Astrocyte (in vitro differentiated cells and primary cell): ENCODE measurements around the gene CXXC4. TPM values are rescaled to one million over a fixed set of nuclear protein-coding genes. Genes with fewer than 3 reads are reported as not detected.

Experiments used
- DNase-seq: peaks from one replicate; pipeline ENCODE4 v3.0.0-alpha.2; 2010; ENCODE audit warnings: low read depth
- FAIRE-seq: peaks from 2 replicates; lab custom pipeline; 2011; peaks lifted over from hg19 to GRCh38; lab: Jason Lieb, UNC
- H2AFZ ChIP-seq: 2 replicates; pipeline ENCODE4 v1.6.0; 2012; ENCODE audit warnings: low read depth, low read length, inconsistent platforms
- H3K27ac ChIP-seq: 2 replicates; pipeline ENCODE4 v1.5.1; 2011; ENCODE audit warnings: low read depth, low read length, inconsistent platforms
- H3K27me3 ChIP-seq: 2 replicates; pipeline ENCODE4 v1.6.0; 2011; ENCODE audit warnings: low read length, inconsistent platforms; ENCODE audit not compliant: insufficient read depth
- H3K36me3 ChIP-seq: 2 replicates; pipeline ENCODE4 v1.5.1; 2011; ENCODE audit warnings: low read length, inconsistent platforms; ENCODE audit not compliant: insufficient read depth
- H3K4me1 ChIP-seq: 2 replicates; pipeline ENCODE4 v1.5.1; 2011; ENCODE audit warnings: low read length, inconsistent platforms; ENCODE audit not compliant: insufficient read depth
- H3K4me2 ChIP-seq: 2 replicates; pipeline ENCODE4 v1.6.0; 2012; ENCODE audit warnings: low read length, inconsistent platforms
- H3K4me3 ChIP-seq: 2 replicates; pipeline ENCODE4 v1.5.1; 2011; ENCODE audit warnings: low read depth, mild to moderate bottlenecking, low read length, inconsistent platforms; ENCODE audit not compliant: insufficient read depth
- H3K79me2 ChIP-seq: 2 replicates; pipeline ENCODE4 v1.6.0; 2012; ENCODE audit warnings: mild to moderate bottlenecking, low read length, inconsistent platforms; ENCODE audit not compliant: insufficient read depth
- H3K9ac ChIP-seq: 2 replicates; pipeline ENCODE4 v1.6.0; 2012; ENCODE audit warnings: mild to moderate bottlenecking, low read length, inconsistent platforms
- H3K9me3 ChIP-seq: 2 replicates; pipeline ENCODE4 v1.5.1; 2012; ENCODE audit warnings: low read depth, mild to moderate bottlenecking, low read length, inconsistent platforms; ENCODE audit not compliant: insufficient read depth
- H4K20me1 ChIP-seq: 2 replicates; pipeline ENCODE4 v1.6.0; 2012; ENCODE audit warnings: low read length, inconsistent platforms; ENCODE audit not compliant: insufficient read depth
- H3K27ac Mint-ChIP-seq: one replicate; pipeline ENCODE4 v1.8.0; 2021; ENCODE audit warnings: mild to moderate bottlenecking, mixed read lengths; ENCODE audit not compliant: unreplicated experiment
- H3K27me3 Mint-ChIP-seq: one replicate; pipeline ENCODE4 v1.8.0; 2021; ENCODE audit warnings: low read depth, mixed read lengths; ENCODE audit not compliant: unreplicated experiment
- H3K36me3 Mint-ChIP-seq: one replicate; pipeline ENCODE4 v1.8.0; 2021; ENCODE audit warnings: low read depth, mixed read lengths; ENCODE audit not compliant: unreplicated experiment
- H3K4me1 Mint-ChIP-seq: one replicate; pipeline ENCODE4 v1.8.0; 2021; ENCODE audit warnings: low read depth, mixed read lengths; ENCODE audit not compliant: unreplicated experiment
- H3K4me3 Mint-ChIP-seq: one replicate; pipeline ENCODE4 v1.8.0; 2021; ENCODE audit warnings: mild to moderate bottlenecking, moderate library complexity, mixed read lengths; ENCODE audit not compliant: unreplicated experiment
- H3K9me3 Mint-ChIP-seq: one replicate; pipeline ENCODE4 v1.8.0; 2021; ENCODE audit warnings: mild to moderate bottlenecking, mixed read lengths; ENCODE audit not compliant: unreplicated experiment
- EZH2 ChIP-seq: IDR thresholded peaks from 2 replicates; pipeline ENCODE4 v1.6.1; 2012; ENCODE audit warnings: mild to moderate bottlenecking, low read length, inconsistent platforms; ENCODE audit not compliant: insufficient read depth
- total RNA-seq: library from RNA; stranded (reverse); gene quantifications from 2 replicates; pipeline ENCODE4 v1.2.1, GENCODE V29; 2021
- TF ChIP-seq, protein P1 (sequence below): IDR thresholded peaks from 2 replicates; pipeline ENCODE4 v1.5.1; 2011; ENCODE audit warnings: low read depth, mild to moderate bottlenecking, inconsistent platforms, low read length, moderate library complexity; ENCODE audit not compliant: insufficient read depth

The CXXC4 gene
- total RNA-seq, 1 donor from 2014 or later = 10.6 TPM

DNA sequence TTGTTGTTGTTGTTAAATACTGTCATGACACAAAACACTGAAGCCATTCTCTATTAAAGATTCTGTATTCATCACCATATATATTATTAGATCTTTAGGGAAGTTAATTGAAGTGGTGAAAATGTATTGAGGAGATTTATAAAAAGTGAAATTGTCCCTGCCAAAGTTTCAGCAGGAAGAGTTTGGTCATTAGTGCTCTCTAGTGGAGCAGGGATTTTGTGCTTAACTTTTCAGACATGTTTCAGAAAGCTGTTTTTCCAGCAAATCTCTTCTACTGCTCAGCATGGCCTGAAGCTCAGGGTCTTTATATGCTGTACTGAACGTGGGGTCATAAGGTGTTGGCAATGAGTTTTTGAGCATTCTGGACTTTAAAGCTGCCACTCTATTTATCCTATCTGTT is 36.7 kb upstream of the CXXC4 start:
- Mint-ChIP-seq H3K36me3 (no peaks in the 10 kb centered on the region), H3K27ac (no peak overlapping the region), H3K4me3 (no peak overlapping the region), H3K27me3 (no peaks in the 10 kb centered on the region), H3K9me3 (peaks cover 2% of the 10 kb centered on the region), H3K4me1 (peaks cover 26% of the 10 kb centered on the region)
- no peak for TF ChIP-seq EZH2
- TF ChIP-seq, protein P1, sequence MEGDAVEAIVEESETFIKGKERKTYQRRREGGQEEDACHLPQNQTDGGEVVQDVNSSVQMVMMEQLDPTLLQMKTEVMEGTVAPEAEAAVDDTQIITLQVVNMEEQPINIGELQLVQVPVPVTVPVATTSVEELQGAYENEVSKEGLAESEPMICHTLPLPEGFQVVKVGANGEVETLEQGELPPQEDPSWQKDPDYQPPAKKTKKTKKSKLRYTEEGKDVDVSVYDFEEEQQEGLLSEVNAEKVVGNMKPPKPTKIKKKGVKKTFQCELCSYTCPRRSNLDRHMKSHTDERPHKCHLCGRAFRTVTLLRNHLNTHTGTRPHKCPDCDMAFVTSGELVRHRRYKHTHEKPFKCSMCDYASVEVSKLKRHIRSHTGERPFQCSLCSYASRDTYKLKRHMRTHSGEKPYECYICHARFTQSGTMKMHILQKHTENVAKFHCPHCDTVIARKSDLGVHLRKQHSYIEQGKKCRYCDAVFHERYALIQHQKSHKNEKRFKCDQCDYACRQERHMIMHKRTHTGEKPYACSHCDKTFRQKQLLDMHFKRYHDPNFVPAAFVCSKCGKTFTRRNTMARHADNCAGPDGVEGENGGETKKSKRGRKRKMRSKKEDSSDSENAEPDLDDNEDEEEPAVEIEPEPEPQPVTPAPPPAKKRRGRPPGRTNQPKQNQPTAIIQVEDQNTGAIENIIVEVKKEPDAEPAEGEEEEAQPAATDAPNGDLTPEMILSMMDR = no peak
- no peak for DNase-seq
- H3K4me3 ChIP-seq = no peak overlapping the region
- no peaks in the 10 kb centered on the region for H4K20me1 ChIP-seq
- H3K4me1 ChIP-seq = no peaks in the 10 kb centered on the region
- no peaks in the 10 kb centered on the region for H3K27me3 ChIP-seq
- FAIRE-seq = no peak
- H3K36me3 ChIP-seq = no peaks in the 10 kb centered on the region
- H3K27ac ChIP-seq = no peak overlapping the region
- no peak overlapping the region for H2AFZ ChIP-seq
- H3K9ac ChIP-seq = no peak overlapping the region
- no peaks in the 10 kb centered on the region for H3K79me2 ChIP-seq
- H3K4me2 ChIP-seq = no peak overlapping the region
- no peaks in the 10 kb centered on the region for H3K9me3 ChIP-seq

DNA sequence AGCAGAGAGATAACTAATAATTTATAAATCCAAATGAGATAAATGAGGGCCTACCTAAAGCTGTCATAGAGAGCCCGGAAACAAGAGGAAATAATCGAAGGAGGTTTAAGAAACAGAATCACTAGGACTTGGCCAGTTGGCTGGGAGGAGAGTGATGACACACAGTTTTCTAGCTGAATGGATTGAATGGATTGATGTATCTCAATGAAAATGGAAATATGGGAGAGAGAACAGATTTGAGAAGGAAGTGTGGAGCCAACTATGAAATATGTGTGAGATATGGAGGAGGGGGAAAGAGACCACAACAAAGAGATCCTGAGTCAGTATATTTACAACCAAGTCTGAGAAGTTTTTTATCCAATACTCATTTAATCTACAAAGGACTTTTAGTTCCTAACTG is 35.7 kb upstream of the CXXC4 start:
- Histone ChIP-seq H3K4me1 (no peaks in the 10 kb centered on the region), H3K79me2 (no peaks in the 10 kb centered on the region), H3K4me2 (no peak overlapping the region), H3K9me3 (no peaks in the 10 kb centered on the region), H3K36me3 (no peaks in the 10 kb centered on the region), H3K27ac (no peak overlapping the region), H3K27me3 (no peaks in the 10 kb centered on the region), H2AFZ (no peak overlapping the region), H3K9ac (no peak overlapping the region), H3K4me3 (no peak overlapping the region), H4K20me1 (no peaks in the 10 kb centered on the region)
- Mint-ChIP-seq H3K27ac (no peak overlapping the region), H3K4me3 (no peak overlapping the region), H3K27me3 (no peaks in the 10 kb centered on the region), H3K4me1 (peaks cover 26% of the 10 kb centered on the region), H3K9me3 (no peaks in the 10 kb centered on the region), H3K36me3 (no peaks in the 10 kb centered on the region)
- no peak for DNase-seq
- TF ChIP-seq, protein P1 = no peak
- TF ChIP-seq EZH2 = no peak
- FAIRE-seq = no peak

DNA sequence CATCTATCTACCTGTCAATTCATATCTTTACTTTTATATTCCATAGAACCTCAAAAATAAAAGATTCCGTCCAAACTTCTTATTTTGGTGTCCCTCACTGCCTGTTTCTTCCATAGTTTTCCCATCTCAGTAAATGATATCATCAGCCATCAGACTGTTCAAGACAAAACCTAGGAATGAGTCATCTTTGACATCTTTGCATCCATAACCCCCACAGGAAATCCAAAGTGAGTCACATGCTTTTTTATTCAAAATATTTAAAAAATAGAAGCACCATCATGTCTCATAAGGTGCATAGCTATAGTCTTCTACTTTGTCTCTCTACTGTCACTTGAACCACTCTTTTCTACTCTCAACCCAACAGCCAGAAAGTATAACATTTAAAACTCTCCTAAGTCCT is 29.9 kb upstream of the CXXC4 start:
- Histone ChIP-seq H4K20me1 (no peaks in the 10 kb centered on the region), H3K27ac (peak overlapping the region; percentile 79), H3K27me3 (no peaks in the 10 kb centered on the region), H3K4me1 (peaks cover 4% of the 10 kb centered on the region), H3K9me3 (no peaks in the 10 kb centered on the region), H3K4me2 (peak overlapping the region; percentile 55), H2AFZ (peak overlapping the region; percentile 19), H3K79me2 (no peaks in the 10 kb centered on the region), H3K4me3 (no peak overlapping the region), H3K36me3 (no peaks in the 10 kb centered on the region), H3K9ac (peak overlapping the region; percentile 39)
- Mint-ChIP-seq H3K36me3 (no peaks in the 10 kb centered on the region), H3K4me1 (no peaks in the 10 kb centered on the region), H3K27ac (no peak overlapping the region), H3K9me3 (no peaks in the 10 kb centered on the region), H3K27me3 (no peaks in the 10 kb centered on the region), H3K4me3 (no peak overlapping the region)
- DNase-seq = peak; percentile 65
- FAIRE-seq = no peak
- TF ChIP-seq, protein P1 = no peak
- no peak for TF ChIP-seq EZH2
